Fibroblast of the aortic adventitia (primary cell): ENCODE results near the gene SEMA3G. TPM values are rescaled to one million over a fixed set of nuclear protein-coding genes. Genes with fewer than 3 reads are reported as not detected.

Source experiments
- DNase-seq: peaks from one replicate; pipeline ENCODE4 v3.0.0-alpha.2; 2010; ENCODE audit warnings: low read depth
- H3K4me3 ChIP-seq: 2 replicates; pipeline ENCODE4 v1.5.1; 2011; ENCODE audit warnings: low read depth, mild to moderate bottlenecking, control low read depth, low read length, moderate library complexity
- total RNA-seq: library from RNA; depleted of rRNA; stranded (reverse); fragments of >200 nt; gene quantifications from 2 replicates; pipeline ENCODE4 v1.2.3, GENCODE V29; 2012; ENCODE audit warnings: low replicate concordance
- TF ChIP-seq, protein P1 (sequence below): IDR thresholded peaks from 2 replicates; pipeline ENCODE4 v1.5.1; 2011; ENCODE audit warnings: mild to moderate bottlenecking, low read length, control low read depth, inconsistent platforms; ENCODE audit not compliant: insufficient read depth

The SEMA3G gene
- 0.49 TPM in 1 of 2 replicates, not detected in the other for total RNA-seq

DNA sequence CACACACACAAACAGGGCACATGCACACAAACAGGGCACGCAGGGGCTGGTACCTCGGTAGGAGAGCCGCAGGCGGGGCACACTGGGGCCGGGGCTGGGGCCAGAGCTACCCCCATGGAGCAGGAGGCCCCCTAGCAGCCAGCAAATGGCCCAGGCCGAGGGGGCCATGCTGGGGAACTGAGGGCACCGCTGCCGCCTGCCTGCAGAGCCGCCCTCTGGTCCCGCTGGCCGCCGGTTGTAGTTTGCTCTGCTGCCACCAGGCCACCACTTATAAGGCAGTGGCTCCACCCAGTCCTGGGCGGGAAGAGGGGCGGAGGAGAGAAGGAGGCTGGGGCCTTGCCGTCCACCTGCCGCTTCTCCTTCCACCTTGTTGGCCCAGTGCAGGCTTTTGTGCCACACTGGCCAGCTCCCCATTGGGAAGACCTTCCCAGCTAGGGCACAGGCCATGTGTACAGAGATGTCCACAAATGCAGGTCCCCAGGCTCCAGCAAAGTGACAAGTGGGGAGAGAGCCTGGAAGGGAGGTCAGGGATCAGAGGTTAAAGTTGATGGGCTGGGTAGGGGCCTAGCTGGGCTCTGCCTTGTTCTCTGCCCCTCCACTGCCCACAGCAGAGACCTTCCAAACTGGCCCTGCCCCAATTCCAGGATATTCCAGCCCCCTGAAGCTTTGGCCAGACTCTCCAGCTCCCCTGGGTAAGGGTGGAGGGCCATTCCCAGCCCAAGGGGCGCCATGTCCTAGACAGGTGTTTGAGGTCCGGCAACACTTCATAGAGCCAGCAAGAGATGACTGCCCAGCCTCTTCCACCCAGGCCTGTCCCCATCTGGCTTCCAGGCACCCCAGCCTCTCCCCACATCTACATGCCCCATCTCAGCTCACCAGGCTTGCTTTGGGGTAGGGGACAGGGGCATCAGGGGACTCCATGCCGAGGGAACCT lies at the start of gene SEMA3G:
SEMA3G (minus strand) TSS at position 244 of the 934 bp plus-strand sequence; CDS start at position 168, 76 bp downstream.
- TF ChIP-seq, protein P1, sequence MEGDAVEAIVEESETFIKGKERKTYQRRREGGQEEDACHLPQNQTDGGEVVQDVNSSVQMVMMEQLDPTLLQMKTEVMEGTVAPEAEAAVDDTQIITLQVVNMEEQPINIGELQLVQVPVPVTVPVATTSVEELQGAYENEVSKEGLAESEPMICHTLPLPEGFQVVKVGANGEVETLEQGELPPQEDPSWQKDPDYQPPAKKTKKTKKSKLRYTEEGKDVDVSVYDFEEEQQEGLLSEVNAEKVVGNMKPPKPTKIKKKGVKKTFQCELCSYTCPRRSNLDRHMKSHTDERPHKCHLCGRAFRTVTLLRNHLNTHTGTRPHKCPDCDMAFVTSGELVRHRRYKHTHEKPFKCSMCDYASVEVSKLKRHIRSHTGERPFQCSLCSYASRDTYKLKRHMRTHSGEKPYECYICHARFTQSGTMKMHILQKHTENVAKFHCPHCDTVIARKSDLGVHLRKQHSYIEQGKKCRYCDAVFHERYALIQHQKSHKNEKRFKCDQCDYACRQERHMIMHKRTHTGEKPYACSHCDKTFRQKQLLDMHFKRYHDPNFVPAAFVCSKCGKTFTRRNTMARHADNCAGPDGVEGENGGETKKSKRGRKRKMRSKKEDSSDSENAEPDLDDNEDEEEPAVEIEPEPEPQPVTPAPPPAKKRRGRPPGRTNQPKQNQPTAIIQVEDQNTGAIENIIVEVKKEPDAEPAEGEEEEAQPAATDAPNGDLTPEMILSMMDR: peak; percentile 63
- H3K4me3 ChIP-seq: no peak within 1 kb of the TSS
- DNase-seq: peak; percentile 34

- no peak overlapping the region for H3K4me3 ChIP-seq
- DNase-seq: no peak
- TF ChIP-seq, protein P1: no peak
Observed at GRCh38 chr3:52494445-52494844, 49.5 kb upstream of the SEMA3G start.

DNA sequence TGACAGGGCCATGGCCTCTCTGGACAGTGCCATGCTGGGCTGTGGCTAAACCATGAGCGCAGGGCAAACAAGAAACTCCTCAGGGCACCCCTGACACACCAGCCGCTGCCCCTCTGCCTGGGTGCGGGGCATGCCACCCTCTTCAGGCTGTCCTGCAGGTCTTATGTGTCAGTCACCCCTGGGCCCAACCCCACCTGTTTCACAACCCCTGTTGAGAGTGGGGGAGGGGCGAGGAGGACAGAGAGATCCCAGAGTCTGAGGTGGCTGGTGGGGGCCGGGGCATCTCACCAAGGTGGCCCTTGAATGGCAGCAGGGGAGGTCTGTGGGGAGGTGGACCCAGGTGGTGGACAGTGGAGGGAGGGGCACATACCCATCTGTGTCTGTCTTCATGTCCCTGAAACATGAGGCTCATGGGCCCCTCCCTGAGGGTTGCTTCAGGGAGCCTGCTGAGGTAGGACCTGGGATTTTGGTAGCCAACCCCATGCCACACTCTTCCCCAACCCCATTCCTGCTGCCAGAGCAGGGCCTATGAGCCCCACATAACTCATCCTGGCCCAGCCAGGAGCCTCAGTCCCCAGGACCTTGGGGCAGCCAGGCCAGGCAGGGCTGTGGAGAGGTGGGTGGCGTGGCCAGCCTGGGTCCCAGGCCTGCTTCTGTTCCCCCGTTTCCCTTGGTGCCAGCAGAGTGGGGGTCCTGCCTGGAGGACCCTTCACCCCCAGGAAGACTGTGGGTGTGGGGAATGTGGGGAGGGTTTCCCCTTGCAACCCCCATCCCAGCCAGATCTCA lies 48.5 kb upstream of the SEMA3G start:
- H3K4me3 ChIP-seq: no peak overlapping the region
- TF ChIP-seq, protein P1: no peak
- no peak for DNase-seq

DNA sequence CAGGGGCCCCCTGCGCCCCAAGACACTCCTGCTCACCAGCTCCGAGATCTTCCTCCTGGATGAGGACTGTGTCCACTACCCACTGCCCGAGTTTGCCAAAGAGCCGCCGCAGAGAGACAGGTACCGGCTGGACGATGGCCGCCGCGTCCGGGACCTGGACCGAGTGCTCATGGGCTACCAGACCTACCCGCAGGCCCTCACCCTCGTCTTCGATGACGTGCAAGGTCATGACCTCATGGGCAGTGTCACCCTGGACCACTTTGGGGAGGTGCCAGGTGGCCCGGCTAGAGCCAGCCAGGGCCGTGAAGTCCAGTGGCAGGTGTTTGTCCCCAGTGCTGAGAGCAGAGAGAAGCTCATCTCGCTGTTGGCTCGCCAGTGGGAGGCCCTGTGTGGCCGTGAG lies 47.2 kb upstream of the SEMA3G start:
- no peak for DNase-seq
- TF ChIP-seq, protein P1: no peak
- H3K4me3 ChIP-seq: no peak overlapping the region

GRCh38 chr3:52490939-52491526 lies 46.1 kb upstream of the SEMA3G start:
- DNase-seq: no peak
- no peak overlapping the region for H3K4me3 ChIP-seq
- TF ChIP-seq, protein P1: no peak
